ENCODE data around the gene FAM171A2. TPM values are rescaled to one million over a fixed set of nuclear protein-coding genes. Genes with fewer than 3 reads are reported as not detected.

The FAM171A2 gene
- total RNA-seq, 1 donor from 2014 or later, result 81.3 TPM

DNA sequence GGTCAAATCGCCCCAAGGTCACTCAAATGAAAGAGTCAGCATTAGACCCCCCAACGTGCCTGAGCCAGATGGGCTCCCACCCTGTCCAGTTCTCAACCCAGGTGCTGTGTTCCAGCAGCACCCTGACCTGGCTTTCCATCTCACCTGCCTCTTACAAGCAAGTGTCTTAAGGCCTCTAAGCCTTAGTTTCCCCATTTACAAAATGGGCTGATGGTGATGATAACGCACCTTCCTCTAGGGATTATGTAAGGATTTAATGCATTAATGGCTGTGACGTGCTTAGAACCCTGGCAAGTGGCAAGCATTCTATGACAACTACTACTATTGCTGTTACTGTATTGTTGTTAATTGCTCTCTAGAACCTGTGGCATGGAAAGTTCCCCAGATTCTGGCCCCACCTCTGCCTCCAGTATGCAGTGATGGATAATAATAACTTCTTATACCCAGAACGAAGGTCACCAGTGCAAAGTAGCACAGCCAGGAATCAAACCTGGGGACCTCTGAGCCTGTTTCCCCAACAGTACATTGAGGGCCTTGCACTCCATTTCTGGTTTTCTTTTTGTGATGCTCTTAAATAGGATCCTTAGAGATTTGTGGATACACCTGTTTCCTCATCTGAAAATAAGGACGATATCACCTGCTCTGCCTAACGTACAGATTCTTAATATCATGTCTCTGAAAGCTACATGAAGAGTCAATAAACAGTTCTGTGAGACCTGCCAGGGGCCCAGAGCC is 35.8 kb downstream of the FAM171A2 start:
- H3K9me3 Mint-ChIP-seq (ENCODE audit: unreplicated experiment), result peaks cover 5% of the 10 kb centered on the region
- no peak overlapping the region for H3K4me3 Mint-ChIP-seq (ENCODE audit: unreplicated experiment)
- peaks cover 7% of the 10 kb centered on the region for H3K27me3 Mint-ChIP-seq (ENCODE audit: unreplicated experiment)
- no peak for DNase-seq
- H3K36me3 Mint-ChIP-seq (ENCODE audit: unreplicated experiment), result no peaks in the 10 kb centered on the region
- TF ChIP-seq, protein P1, sequence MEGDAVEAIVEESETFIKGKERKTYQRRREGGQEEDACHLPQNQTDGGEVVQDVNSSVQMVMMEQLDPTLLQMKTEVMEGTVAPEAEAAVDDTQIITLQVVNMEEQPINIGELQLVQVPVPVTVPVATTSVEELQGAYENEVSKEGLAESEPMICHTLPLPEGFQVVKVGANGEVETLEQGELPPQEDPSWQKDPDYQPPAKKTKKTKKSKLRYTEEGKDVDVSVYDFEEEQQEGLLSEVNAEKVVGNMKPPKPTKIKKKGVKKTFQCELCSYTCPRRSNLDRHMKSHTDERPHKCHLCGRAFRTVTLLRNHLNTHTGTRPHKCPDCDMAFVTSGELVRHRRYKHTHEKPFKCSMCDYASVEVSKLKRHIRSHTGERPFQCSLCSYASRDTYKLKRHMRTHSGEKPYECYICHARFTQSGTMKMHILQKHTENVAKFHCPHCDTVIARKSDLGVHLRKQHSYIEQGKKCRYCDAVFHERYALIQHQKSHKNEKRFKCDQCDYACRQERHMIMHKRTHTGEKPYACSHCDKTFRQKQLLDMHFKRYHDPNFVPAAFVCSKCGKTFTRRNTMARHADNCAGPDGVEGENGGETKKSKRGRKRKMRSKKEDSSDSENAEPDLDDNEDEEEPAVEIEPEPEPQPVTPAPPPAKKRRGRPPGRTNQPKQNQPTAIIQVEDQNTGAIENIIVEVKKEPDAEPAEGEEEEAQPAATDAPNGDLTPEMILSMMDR (IDR thresholded peaks at IDR 0.05; ENCODE audit: partially characterized antibody, unreplicated experiment), result no peak
- H3K27ac Mint-ChIP-seq (ENCODE audit: unreplicated experiment), result no peak overlapping the region
- H3K4me1 Mint-ChIP-seq (ENCODE audit: low read depth, unreplicated experiment), result peaks cover 4% of the 10 kb centered on the region

- TF ChIP-seq, protein P1 (IDR thresholded peaks at IDR 0.05; ENCODE audit: partially characterized antibody, unreplicated experiment), result no peak
- Mint-ChIP-seq H3K27ac (ENCODE audit: unreplicated experiment) (peak overlapping the region; percentile 43), H3K4me1 (ENCODE audit: low read depth, unreplicated experiment) (peaks cover 4% of the 10 kb centered on the region), H3K36me3 (ENCODE audit: unreplicated experiment) (no peaks in the 10 kb centered on the region), H3K27me3 (ENCODE audit: unreplicated experiment) (peaks cover 11% of the 10 kb centered on the region), H3K9me3 (ENCODE audit: unreplicated experiment) (peaks cover 7% of the 10 kb centered on the region), H3K4me3 (ENCODE audit: unreplicated experiment) (peak overlapping the region; percentile 55)
- DNase-seq, result peak; percentile 95
Measured at GRCh38 chr17:44326861-44327444, 36.7 kb downstream of the FAM171A2 start.

DNA sequence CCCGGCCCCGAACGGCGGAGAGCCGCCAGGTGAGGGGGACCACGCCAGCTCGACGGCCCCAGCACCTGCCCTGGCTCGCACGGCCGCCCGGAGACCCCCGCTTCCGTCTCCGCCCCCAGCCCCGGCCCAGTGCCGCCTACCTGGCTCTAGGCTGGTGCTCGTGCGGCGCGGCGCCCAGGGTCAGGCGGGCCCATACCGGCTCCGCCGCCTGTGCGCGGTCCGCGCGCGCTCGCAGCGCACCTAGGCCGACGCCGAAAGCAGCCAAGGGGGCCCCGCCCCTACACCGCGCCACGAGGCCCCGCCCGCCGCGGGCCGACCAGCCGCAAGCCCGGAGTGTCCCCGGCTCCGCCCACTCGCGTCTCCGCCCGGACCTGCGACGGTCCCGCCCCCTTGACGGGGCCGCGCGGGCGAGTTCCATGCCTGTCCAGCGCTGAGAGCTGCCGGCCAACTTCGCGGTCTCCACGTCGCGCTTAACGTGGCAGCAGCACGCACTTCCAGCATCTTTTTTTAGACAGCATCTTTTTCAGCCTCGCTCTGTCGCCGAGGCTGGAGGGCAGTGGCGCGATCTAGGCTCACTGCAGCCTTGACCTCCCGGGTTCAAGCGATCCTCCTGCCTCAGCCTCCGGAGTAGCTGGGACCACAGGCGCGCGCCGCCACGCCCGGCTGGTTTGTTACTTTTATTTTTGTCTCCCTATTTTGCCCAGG is 38.9 kb downstream of the FAM171A2 start, which contains the start of gene SLC25A39:
Gene SLC25A39, minus strand, starts transcription at position 253 of the 705 bp plus-strand sequence. CDS start 1,261 bp downstream, outside the sequence.
- DNase-seq, result peak; percentile 97
- H3K4me1 Mint-ChIP-seq (ENCODE audit: low read depth, unreplicated experiment), result peaks cover 2% of the 10 kb centered on the region
- peak within 1 kb of the TSS; percentile 88 for H3K4me3 Mint-ChIP-seq (ENCODE audit: unreplicated experiment)
- H3K36me3 Mint-ChIP-seq (ENCODE audit: unreplicated experiment), result no peaks in the 10 kb centered on the region
- peak within 1 kb of the TSS; percentile 3 for H3K27ac Mint-ChIP-seq (ENCODE audit: unreplicated experiment)
- H3K9me3 Mint-ChIP-seq (ENCODE audit: unreplicated experiment), result peaks cover 8% of the 10 kb centered on the region
- peaks cover 11% of the 10 kb centered on the region for H3K27me3 Mint-ChIP-seq (ENCODE audit: unreplicated experiment)
- TF ChIP-seq, protein P1 (IDR thresholded peaks at IDR 0.05; ENCODE audit: partially characterized antibody, unreplicated experiment), result no peak

GRCh38 chr17:44324092-44324570 is 39.5 kb downstream of the FAM171A2 start:
- no peak overlapping the region for H3K27ac Mint-ChIP-seq (ENCODE audit: unreplicated experiment)
- DNase-seq, result no peak
- peak overlapping the region; percentile 88 for H3K4me3 Mint-ChIP-seq (ENCODE audit: unreplicated experiment)
- H3K4me1 Mint-ChIP-seq (ENCODE audit: low read depth, unreplicated experiment), result peaks cover 2% of the 10 kb centered on the region
- peaks cover 11% of the 10 kb centered on the region for H3K27me3 Mint-ChIP-seq (ENCODE audit: unreplicated experiment)
- H3K9me3 Mint-ChIP-seq (ENCODE audit: unreplicated experiment), result peaks cover 13% of the 10 kb centered on the region
- H3K36me3 Mint-ChIP-seq (ENCODE audit: unreplicated experiment), result no peaks in the 10 kb centered on the region
- TF ChIP-seq, protein P1 (IDR thresholded peaks at IDR 0.05; ENCODE audit: partially characterized antibody, unreplicated experiment), result no peak

Data from glutamatergic neuron (in vitro differentiated cells).